A673 (cell line): ENCODE data around the gene HSD11B2.

Experiments
- CTCF ChIP-seq: fragments of 300-800, 200-600 bp; sonication (generic); conservative IDR thresholded peaks from 2 replicates; pipeline ENCODE4 v1.5.1; 2017; ENCODE audit warnings: low read depth, mild to moderate bottlenecking, antibody characterized with exemption, low read length, moderate library complexity, mixed read lengths
- EZH2 ChIP-seq: fragments of 200-600 bp; sonication (generic); IDR thresholded peaks from 2 replicates; pipeline ENCODE4 v1.6.1; 2017; ENCODE audit warnings: borderline replicate concordance, low read depth, mild to moderate bottlenecking, mixed read lengths, antibody characterized with exemption, low read length; ENCODE audit not compliant: poor library complexity, severe bottlenecking

- TF ChIP-seq CTCF (no peak), EZH2 (no peak)
Measured at GRCh38 chr16:67438824-67439393, 8.0 kb downstream of the HSD11B2 start.
